Measurements from ENCODE around the gene DYNLL2. TPM values are rescaled to one million over a fixed set of nuclear protein-coding genes. Genes with fewer than 3 reads are reported as not detected.

The DYNLL2 gene
- total RNA-seq, 4 donors from 2014 or later: 35.6 to 51.0 (median 41.2) TPM

DNA sequence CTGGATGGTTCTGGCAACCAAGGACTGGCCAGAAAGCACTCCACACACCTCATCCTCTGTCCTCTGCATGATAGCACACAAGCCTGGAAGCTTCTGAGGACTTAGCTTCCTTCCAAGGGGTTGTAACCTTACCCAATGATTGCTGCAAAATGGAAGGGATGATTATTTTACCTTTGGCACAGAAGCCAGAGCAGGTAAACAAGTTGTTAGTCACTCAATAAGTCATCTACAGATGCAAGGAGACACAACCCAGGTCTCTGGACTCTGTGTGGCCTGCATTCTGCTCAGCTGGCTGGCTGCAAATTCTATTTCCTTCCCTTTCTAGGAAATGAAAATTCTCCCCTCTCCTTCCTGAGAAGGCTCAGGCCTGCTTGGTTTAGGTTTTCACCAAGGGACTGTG lies 26.7 kb upstream of the DYNLL2 start:
- intact Hi-C loops (cut with DNase I): no loop called here
- Histone ChIP-seq H3K4me3 (replicated peaks in 1 of 3) (no peak overlapping the region), H3K9me3 (no peaks in the 10 kb centered on the region), H3K36me3 (no peaks in the 10 kb centered on the region), H3K4me1 (peaks cover 23 to 30% of the 10 kb centered on the region in 2 donors), H3K27me3 (no peaks in the 10 kb centered on the region), H3K27ac (peak overlapping the region in 2 of 3 donors; percentile 24 to 44)
- TF ChIP-seq, protein P1, sequence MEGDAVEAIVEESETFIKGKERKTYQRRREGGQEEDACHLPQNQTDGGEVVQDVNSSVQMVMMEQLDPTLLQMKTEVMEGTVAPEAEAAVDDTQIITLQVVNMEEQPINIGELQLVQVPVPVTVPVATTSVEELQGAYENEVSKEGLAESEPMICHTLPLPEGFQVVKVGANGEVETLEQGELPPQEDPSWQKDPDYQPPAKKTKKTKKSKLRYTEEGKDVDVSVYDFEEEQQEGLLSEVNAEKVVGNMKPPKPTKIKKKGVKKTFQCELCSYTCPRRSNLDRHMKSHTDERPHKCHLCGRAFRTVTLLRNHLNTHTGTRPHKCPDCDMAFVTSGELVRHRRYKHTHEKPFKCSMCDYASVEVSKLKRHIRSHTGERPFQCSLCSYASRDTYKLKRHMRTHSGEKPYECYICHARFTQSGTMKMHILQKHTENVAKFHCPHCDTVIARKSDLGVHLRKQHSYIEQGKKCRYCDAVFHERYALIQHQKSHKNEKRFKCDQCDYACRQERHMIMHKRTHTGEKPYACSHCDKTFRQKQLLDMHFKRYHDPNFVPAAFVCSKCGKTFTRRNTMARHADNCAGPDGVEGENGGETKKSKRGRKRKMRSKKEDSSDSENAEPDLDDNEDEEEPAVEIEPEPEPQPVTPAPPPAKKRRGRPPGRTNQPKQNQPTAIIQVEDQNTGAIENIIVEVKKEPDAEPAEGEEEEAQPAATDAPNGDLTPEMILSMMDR (IDR thresholded peaks at IDR 0.05): no peak
- TF ChIP-seq POLR2A (IDR thresholded peaks at IDR 0.05): no peak
- DNase-seq: no peak

DNA sequence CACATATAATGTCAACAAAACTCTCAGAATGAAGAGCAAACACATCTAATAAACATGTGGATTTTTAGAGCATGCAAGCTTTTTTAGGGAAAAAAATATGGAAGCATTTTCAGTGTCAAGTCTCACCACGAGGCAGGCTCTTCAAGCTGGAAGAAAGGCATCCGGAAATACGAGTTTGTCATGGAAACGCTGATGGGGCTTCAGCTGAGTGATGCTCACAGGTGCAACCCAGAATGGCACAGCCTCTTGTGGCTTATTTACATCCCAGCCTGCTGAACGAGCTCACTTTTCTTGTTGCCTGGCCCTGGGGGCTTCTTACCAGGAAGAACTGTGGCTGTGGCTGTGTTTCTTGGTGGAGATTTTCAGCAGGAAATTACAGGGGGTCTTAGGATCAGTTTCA lies 24.1 kb upstream of the DYNLL2 start:
- no peak for DNase-seq
- Histone ChIP-seq H3K4me3 (replicated peaks in 1 of 3) (no peak overlapping the region), H3K27me3 (no peaks in the 10 kb centered on the region), H3K27ac (no peak overlapping the region), H3K9me3 (no peaks in the 10 kb centered on the region), H3K36me3 (no peaks in the 10 kb centered on the region), H3K4me1 (peaks cover 28 to 31% of the 10 kb centered on the region in 2 donors)
- intact Hi-C loops (cut with DNase I): no loop called here
- TF ChIP-seq POLR2A (IDR thresholded peaks at IDR 0.05): no peak
- TF ChIP-seq, protein P1 (IDR thresholded peaks at IDR 0.05): no peak
- WGBS, 2 donors: 41 to 43% methylated on average over 5 of the region's 5 CpGs

DNA sequence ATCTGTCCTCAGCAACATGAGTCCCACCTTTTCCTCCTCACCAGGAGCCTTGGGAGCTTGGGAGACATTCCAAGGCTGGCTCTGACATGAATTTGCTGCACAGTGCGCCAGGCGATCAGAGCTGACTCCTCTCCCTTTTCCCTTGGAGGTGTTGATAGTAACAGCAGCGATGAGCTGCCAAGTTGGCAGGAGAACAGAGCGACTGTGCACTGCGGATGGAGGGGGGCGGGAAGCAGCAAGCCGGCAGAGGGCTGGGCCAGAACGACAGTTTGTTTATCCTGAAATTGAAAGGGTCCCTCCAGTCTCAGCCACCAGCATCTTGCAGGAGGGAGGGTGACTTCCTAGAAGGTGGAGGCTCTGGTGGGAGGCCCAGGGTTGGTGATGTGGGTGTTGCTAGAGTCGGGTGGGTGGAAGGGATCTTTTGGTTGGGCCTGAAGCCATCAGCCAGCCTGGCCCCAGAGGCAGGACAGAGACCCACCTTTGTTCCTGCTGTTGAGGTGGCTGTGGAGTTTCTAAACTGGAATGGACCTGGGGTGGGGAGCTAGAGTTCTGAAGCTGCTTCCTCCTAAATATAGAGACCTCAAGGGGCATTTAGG lies 22.5 kb upstream of the DYNLL2 start:
- 14 to 18% methylated on average over 9 of the region's 9 CpGs for WGBS, 2 donors
- Histone ChIP-seq H3K27me3 (no peaks in the 10 kb centered on the region), H3K4me3 (replicated peaks in 1 of 3) (no peak overlapping the region), H3K27ac (peak overlapping the region in 1 of 3 donors; percentile 48), H3K9me3 (no peaks in the 10 kb centered on the region), H3K36me3 (no peaks in the 10 kb centered on the region), H3K4me1 (peaks cover 28 to 30% of the 10 kb centered on the region in 2 donors)
- peak; percentile 78 to 82 for DNase-seq
- intact Hi-C loops (cut with DNase I): no loop called here
- TF ChIP-seq, protein P1 (IDR thresholded peaks at IDR 0.05): no peak
- TF ChIP-seq POLR2A (IDR thresholded peaks at IDR 0.05): no peak

DNA sequence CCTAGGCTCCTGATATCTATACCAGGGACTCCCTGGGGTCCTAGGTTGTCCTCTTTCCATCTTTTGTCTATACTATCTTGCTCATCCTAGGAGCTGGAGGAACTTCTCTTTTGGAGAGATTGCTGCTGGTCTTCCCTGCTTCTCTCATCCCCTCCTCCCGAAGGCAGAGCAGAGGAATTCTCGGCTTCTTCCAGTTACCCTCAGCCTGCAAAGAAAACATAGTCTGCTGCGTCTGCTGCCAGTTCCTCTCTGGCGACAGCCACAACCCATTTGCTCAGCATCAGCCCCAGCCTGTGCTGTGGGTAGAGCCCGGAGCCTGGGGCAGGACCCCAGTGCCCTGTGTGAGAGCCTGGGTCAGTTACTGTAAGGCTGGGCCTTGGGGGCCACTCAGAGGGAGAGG lies 21.5 kb upstream of the DYNLL2 start:
- 14 to 18% methylated on average over 5 of the region's 5 CpGs for WGBS, 2 donors
- intact Hi-C loops (cut with DNase I): no loop called here
- no peaks in the 10 kb centered on the region for H3K9me3 ChIP-seq
- peak; percentile 27 to 53 for DNase-seq
- no peaks in the 10 kb centered on the region for H3K36me3 ChIP-seq
- H3K4me3 ChIP-seq (replicated peaks in 1 of 3): no peak overlapping the region
- TF ChIP-seq, protein P1 (IDR thresholded peaks at IDR 0.05): no peak
- no peak for TF ChIP-seq POLR2A (IDR thresholded peaks at IDR 0.05)
- H3K4me1 ChIP-seq: peaks cover 30 to 31% of the 10 kb centered on the region in 2 donors
- H3K27me3 ChIP-seq: no peaks in the 10 kb centered on the region
- no peak overlapping the region for H3K27ac ChIP-seq

DNA sequence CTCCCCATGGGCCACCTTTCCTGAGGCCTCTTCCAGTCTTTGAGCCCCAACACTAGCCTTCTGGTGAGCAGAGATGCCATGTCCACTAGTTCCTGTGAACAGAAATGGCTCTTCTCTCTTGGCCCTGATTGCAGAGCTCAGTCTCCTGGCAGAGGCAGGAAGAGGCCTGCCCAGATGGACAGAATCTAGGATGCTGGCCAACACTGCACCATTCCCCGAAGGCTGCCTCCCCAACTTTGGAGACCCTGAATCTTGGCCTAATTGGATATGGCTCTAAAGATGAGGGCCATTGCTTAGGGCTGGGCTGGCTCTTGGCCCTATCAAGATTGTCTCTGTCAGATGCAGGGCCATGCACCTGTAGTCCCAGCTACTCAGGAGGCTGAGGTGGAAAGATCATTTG lies 18.0 kb upstream of the DYNLL2 start:
- peaks cover 28 to 31% of the 10 kb centered on the region in 2 donors for H3K4me1 ChIP-seq

More for the DNA sequence above, 18.0 kb upstream of the DYNLL2 start:
- no peak for TF ChIP-seq POLR2A (IDR thresholded peaks at IDR 0.05)
- TF ChIP-seq, protein P1 (IDR thresholded peaks at IDR 0.05): no peak
- H3K36me3 ChIP-seq: no peaks in the 10 kb centered on the region
- H3K27ac ChIP-seq: no peak overlapping the region
- H3K9me3 ChIP-seq: no peaks in the 10 kb centered on the region
- H3K27me3 ChIP-seq: no peaks in the 10 kb centered on the region
- DNase-seq: no peak
- H3K4me3 ChIP-seq (replicated peaks in 1 of 3): no peak overlapping the region
- intact Hi-C loops (cut with DNase I): no loop called here
- WGBS, 2 donors: 83 to 100% methylated on average over 1 of the region's 1 CpG
